ENCODE measurements around the gene LAMC2. TPM values are rescaled to one million over a fixed set of nuclear protein-coding genes. Genes with fewer than 3 reads are reported as not detected.

Gene LAMC2
- total and polyA plus RNA-seq, 2 of the 13 experiments (the other 11 are each of a cell fraction or from before 2014, with no cell fraction given), result 0.03 TPM; not detected in 1

DNA sequence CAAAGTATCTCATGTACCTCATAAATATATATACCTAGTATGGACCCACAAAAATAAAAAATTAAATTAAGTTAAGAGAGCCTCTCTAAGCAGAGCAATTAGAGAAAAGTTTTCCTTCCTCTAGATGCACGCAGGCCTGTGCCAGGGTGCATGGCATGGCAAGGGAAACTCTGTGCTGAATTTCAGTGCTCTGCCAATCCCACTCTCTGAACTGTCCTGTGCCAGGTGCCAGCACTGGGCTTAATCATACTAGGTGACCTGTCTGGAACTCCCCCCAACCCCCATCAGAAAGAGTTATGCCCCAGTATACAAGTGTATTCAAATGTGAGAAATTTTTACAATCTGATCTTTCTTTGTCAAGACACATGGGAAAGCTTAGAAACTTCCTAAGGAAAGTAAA, 10.4 kb upstream of the LAMC2 start:
- Histone ChIP-seq H3K4me1 (ENCODE audit: insufficient read depth, low read length) (no peaks in the 10 kb centered on the region), H4K20me1 (ENCODE audit: insufficient read depth, low read length) (no peaks in the 10 kb centered on the region), H3K79me2 (ENCODE audit: insufficient read depth, low read length) (no peaks in the 10 kb centered on the region), H3K36me3 (replicated peaks in 1 of 2; ENCODE audit: control insufficient read depth in 1 of 2, insufficient read depth in 2 of 2, low read length in 2 of 2) (no peaks in the 10 kb centered on the region), H3K9ac (ENCODE audit: insufficient read depth, low read depth, low read length) (no peak overlapping the region), H3K4me3 (replicated peaks in 1 of 3; ENCODE audit: insufficient read depth in 1 of 3, low read depth in 2 of 3, low read length in 3 of 3) (no peak overlapping the region), H3K27me3 (ENCODE audit: control insufficient read depth in 1 of 2, insufficient read depth in 2 of 2, low read length in 2 of 2) (no peaks in the 10 kb centered on the region; a peak in 1 of 5 replicates), H2AFZ (ENCODE audit: low read length) (no peak overlapping the region), H3K27ac (ENCODE audit: extremely low read length, insufficient read depth, low read length) (no peak overlapping the region), H3K9me3 (ENCODE audit: low read length) (no peaks in the 10 kb centered on the region), H3K4me2 (ENCODE audit: low read depth, low read length) (no peak overlapping the region)
- ATAC-seq (no peak), DNase-seq (ENCODE audit: low spot score) (no peak), FAIRE-seq (no peak)
- ChIA-PET CTCF (ENCODE audit: low intra/inter-chr PET ratio, low total read pairs) (no interaction called here), POLR2A (no interaction called here)
- 9% methylated on average over 1 of the region's 1 CpG for WGBS (ENCODE audit: low lambda C conversion rate)
- no TSS peak for BruUV-seq (replicated peaks)
- in situ Hi-C loops (cut with HindIII; ENCODE audit: extremely low pct_ligation_motif_present, low pct_unique_long_range_greater_than_20kb) (no loop called here), intact Hi-C loops (cut with micrococcal nuclease; ENCODE audit: unreplicated experiment) (no loop called here)
- TF ChIP-seq NFYB (CRISPR knock-in tag; IDR thresholded peaks at IDR 0.05) (no peak), TBX3 (IDR thresholded peaks at IDR 0.05; ENCODE audit: borderline replicate concordance) (no peak), EHMT2 (IDR thresholded peaks at IDR 0.05; ENCODE audit: borderline replicate concordance, low read depth, low read length) (no peak), ZNF121 (CRISPR knock-in tag; IDR thresholded peaks at IDR 0.05) (no peak), KDM4B (CRISPR knock-in tag; IDR thresholded peaks at IDR 0.05) (no peak), ZBTB33 (CRISPR knock-in tag; IDR thresholded peaks at IDR 0.05) (no peak), NFKBIZ (CRISPR knock-in tag; IDR thresholded peaks at IDR 0.05) (no peak), ZNF550 (CRISPR knock-in tag; IDR thresholded peaks at IDR 0.05; ENCODE audit: borderline replicate concordance) (no peak), RNF2 (conservative IDR thresholded peaks at IDR 0.05; ENCODE audit: low read depth) (no peak), FOXJ3 (CRISPR knock-in tag; IDR thresholded peaks at IDR 0.05; ENCODE audit: borderline replicate concordance) (no peak), ZSCAN12 (CRISPR knock-in tag; IDR thresholded peaks at IDR 0.05) (no peak), KAT8 (CRISPR knock-in tag; IDR thresholded peaks at IDR 0.05) (no peak)
- TF ChIP-seq, protein P1, sequence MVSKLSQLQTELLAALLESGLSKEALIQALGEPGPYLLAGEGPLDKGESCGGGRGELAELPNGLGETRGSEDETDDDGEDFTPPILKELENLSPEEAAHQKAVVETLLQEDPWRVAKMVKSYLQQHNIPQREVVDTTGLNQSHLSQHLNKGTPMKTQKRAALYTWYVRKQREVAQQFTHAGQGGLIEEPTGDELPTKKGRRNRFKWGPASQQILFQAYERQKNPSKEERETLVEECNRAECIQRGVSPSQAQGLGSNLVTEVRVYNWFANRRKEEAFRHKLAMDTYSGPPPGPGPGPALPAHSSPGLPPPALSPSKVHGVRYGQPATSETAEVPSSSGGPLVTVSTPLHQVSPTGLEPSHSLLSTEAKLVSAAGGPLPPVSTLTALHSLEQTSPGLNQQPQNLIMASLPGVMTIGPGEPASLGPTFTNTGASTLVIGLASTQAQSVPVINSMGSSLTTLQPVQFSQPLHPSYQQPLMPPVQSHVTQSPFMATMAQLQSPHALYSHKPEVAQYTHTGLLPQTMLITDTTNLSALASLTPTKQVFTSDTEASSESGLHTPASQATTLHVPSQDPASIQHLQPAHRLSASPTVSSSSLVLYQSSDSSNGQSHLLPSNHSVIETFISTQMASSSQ (IDR thresholded peaks at IDR 0.05; ENCODE audit: low read depth), result no peak
- TF ChIP-seq, protein P1 (CRISPR knock-in tag; IDR thresholded peaks at IDR 0.05; ENCODE audit: borderline replicate concordance), result no peak
- TF ChIP-seq, protein P2, sequence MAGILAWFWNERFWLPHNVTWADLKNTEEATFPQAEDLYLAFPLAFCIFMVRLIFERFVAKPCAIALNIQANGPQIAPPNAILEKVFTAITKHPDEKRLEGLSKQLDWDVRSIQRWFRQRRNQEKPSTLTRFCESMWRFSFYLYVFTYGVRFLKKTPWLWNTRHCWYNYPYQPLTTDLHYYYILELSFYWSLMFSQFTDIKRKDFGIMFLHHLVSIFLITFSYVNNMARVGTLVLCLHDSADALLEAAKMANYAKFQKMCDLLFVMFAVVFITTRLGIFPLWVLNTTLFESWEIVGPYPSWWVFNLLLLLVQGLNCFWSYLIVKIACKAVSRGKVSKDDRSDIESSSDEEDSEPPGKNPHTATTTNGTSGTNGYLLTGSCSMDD (CRISPR knock-in tag; IDR thresholded peaks at IDR 0.05), result no peak
- TF ChIP-seq, protein P3, sequence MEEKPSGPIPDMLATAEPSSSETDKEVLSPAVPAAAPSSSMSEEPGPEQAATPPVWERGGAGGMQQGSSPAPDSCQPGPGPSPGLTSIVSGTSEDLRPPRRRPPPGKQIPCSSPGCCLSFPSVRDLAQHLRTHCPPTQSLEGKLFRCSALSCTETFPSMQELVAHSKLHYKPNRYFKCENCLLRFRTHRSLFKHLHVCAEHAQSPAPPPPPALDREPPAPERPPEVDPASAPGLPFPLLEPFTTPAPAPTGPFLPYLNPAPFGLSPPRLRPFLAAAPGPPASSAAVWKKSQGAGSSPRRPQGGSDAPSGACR (CRISPR knock-in tag; IDR thresholded peaks at IDR 0.05), result no peak
- TF ChIP-seq, protein P4, sequence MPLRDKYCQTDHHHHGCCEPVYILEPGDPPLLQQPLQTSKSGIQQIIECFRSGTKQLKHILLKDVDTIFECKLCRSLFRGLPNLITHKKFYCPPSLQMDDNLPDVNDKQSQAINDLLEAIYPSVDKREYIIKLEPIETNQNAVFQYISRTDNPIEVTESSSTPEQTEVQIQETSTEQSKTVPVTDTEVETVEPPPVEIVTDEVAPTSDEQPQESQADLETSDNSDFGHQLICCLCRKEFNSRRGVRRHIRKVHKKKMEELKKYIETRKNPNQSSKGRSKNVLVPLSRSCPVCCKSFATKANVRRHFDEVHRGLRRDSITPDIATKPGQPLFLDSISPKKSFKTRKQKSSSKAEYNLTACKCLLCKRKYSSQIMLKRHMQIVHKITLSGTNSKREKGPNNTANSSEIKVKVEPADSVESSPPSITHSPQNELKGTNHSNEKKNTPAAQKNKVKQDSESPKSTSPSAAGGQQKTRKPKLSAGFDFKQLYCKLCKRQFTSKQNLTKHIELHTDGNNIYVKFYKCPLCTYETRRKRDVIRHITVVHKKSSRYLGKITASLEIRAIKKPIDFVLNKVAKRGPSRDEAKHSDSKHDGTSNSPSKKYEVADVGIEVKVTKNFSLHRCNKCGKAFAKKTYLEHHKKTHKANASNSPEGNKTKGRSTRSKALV (CRISPR knock-in tag; IDR thresholded peaks at IDR 0.05), result no peak
